GM12864 (cell line): ENCODE results near the gene FLNB.

Experiments used
- DNase-seq: peaks from one replicate; pipeline ENCODE4 v3.0.0-alpha.2; 2011; ENCODE audit warnings: low read depth
- H3K4me3 ChIP-seq: 2 replicates; pipeline ENCODE4 v1.5.1; 2011; ENCODE audit warnings: mild to moderate bottlenecking, low read depth, low read length, control low read depth
- CTCF ChIP-seq: IDR thresholded peaks from 2 replicates; pipeline ENCODE4 v1.5.1; 2011; ENCODE audit warnings: low read depth, mild to moderate bottlenecking, moderate library complexity, low read length, control low read depth, inconsistent platforms; ENCODE audit errors: missing control alignments

The FLNB gene

GRCh38 chr3:58064923-58065638, 56.9 kb downstream of the FLNB start:
- DNase-seq = no peak
- TF ChIP-seq CTCF = no peak
- H3K4me3 ChIP-seq = no peak overlapping the region

GRCh38 chr3:58065700-58066167, 57.5 kb downstream of the FLNB start:
- DNase-seq = no peak
- no peak overlapping the region for H3K4me3 ChIP-seq
- TF ChIP-seq CTCF = no peak

- no peak for TF ChIP-seq CTCF
- no peak for DNase-seq
- H3K4me3 ChIP-seq = no peak overlapping the region
Measured at GRCh38 chr3:58066842-58067241, 58.6 kb downstream of the FLNB start.

- DNase-seq = no peak
- no peak for TF ChIP-seq CTCF
- no peak overlapping the region for H3K4me3 ChIP-seq
Measured at GRCh38 chr3:58068122-58068809, 60.0 kb downstream of the FLNB start.

- TF ChIP-seq CTCF = no peak
- no peak overlapping the region for H3K4me3 ChIP-seq
- no peak for DNase-seq
Measured at GRCh38 chr3:58071480-58071971, 63.3 kb downstream of the FLNB start.

- TF ChIP-seq CTCF = no peak
- H3K4me3 ChIP-seq = no peak overlapping the region
- no peak for DNase-seq
Measured at GRCh38 chr3:58072052-58072762, 64.0 kb downstream of the FLNB start.
